Stomach (tissue), 4 donors: ENCODE data around the gene IQCM.

Experiments used
- POLR2A ChIP-seq, 4 donors: fragments of 450-650 bp; IDR thresholded peaks; one replicate each; pipeline ENCODE4 v1.6.1; 2016; ENCODE audit warnings: antibody characterized with exemption in 4 of 4, control low read depth in 2 of 4, mild to moderate bottlenecking in 1 of 4, moderate library complexity in 1 of 4
- TF ChIP-seq, protein P1 (sequence below), 7 experiments: fragments of 450-650 bp in 4 of 7; fragments of 200-600 bp in 3 of 7; sonication (generic) in 3 of 7; IDR thresholded peaks; one replicate each; pipeline ENCODE4 v1.5.1; 2016 to 2019; ENCODE audit warnings: antibody characterized with exemption in 7 of 7, control low read depth in 2 of 7, mild to moderate bottlenecking in 1 of 7

GRCh38 chr4:149815743-149816142, at the start of gene IQCM:
- TF ChIP-seq, protein P1, sequence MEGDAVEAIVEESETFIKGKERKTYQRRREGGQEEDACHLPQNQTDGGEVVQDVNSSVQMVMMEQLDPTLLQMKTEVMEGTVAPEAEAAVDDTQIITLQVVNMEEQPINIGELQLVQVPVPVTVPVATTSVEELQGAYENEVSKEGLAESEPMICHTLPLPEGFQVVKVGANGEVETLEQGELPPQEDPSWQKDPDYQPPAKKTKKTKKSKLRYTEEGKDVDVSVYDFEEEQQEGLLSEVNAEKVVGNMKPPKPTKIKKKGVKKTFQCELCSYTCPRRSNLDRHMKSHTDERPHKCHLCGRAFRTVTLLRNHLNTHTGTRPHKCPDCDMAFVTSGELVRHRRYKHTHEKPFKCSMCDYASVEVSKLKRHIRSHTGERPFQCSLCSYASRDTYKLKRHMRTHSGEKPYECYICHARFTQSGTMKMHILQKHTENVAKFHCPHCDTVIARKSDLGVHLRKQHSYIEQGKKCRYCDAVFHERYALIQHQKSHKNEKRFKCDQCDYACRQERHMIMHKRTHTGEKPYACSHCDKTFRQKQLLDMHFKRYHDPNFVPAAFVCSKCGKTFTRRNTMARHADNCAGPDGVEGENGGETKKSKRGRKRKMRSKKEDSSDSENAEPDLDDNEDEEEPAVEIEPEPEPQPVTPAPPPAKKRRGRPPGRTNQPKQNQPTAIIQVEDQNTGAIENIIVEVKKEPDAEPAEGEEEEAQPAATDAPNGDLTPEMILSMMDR (IDR thresholded peaks at IDR 0.05): no peak
- TF ChIP-seq POLR2A (IDR thresholded peaks at IDR 0.05): no peak
